Left lung (tissue), 10 donors: ENCODE results near the gene CENPT. TPM values are rescaled to one million over a fixed set of nuclear protein-coding genes. Genes with fewer than 3 reads are reported as not detected.

Source experiments
- ATAC-seq: fragments of 200-7000 bp; cut with Tn5 transposase; one replicate; pipeline ENCODE4 v1.9.1; 2020; ENCODE audit warnings: moderate library complexity
- DNase-seq, 4 donors: peaks; one replicate each; pipeline ENCODE4 v3.0.0-alpha.2; 2013 to 2020
- H3K27ac ChIP-seq, 2 donors: fragments of 200-600 bp; sonication (generic) in 1 of 2; one replicate each; pipeline versions ENCODE4 v1.5.0 to v1.8.0; 2020 to 2021
- H3K27me3 ChIP-seq, 2 donors: fragments of 200-600 bp; sonication (generic) in 1 of 2; one replicate each; pipeline versions ENCODE4 v1.5.0 to v1.8.0; 2020 to 2021
- H3K36me3 ChIP-seq, 2 donors: fragments of 200-600 bp; sonication (generic) in 1 of 2; one replicate each; pipeline versions ENCODE4 v1.5.0 to v1.8.0; 2020 to 2021
- H3K4me1 ChIP-seq, 2 donors: fragments of 200-600 bp; one replicate each; pipeline ENCODE4 v1.8.0; 2021
- H3K4me3 ChIP-seq, 2 donors: fragments of 200-600 bp; sonication (generic) in 1 of 2; one replicate each; pipeline versions ENCODE4 v1.5.0 to v1.8.0; 2020 to 2021; ENCODE audit warnings: mild to moderate bottlenecking in 1 of 2
- H3K9me3 ChIP-seq, 2 donors: fragments of 200-600 bp; sonication (generic) in 1 of 2; one replicate each; pipeline versions ENCODE4 v1.5.0 to v1.8.0; 2020 to 2021
- intact Hi-C, 2 donors: fragments of 100-400 bp; cut with DNase I; formaldehyde crosslinking; loops; one replicate each; pipeline versions ENCODE4 v1.11.2 to v1.14.2; 2022
- polyA plus RNA-seq, 6 donors: library from polyadenylated mRNA; unstranded; fragments of 120-200 nt; gene quantifications; one replicate each; pipeline ENCODE4 v1.2.1, GENCODE V29; 2013; ENCODE audit not compliant: insufficient read length in 6 of 6
- total RNA-seq, 2 donors: library from RNA; stranded (reverse); fragmentation: NEBNext Ultra II Directional; extraction: Animal tissue kit (Norgen Biotek cat#: 25700); gene quantifications; one replicate each; pipeline ENCODE4 v1.2.1, GENCODE V29; 2021
- TF ChIP-seq, protein P1 (sequence below), 2 donors: fragments of 200-600 bp; sonication (generic) in 1 of 2; IDR thresholded peaks; one replicate each; pipeline versions ENCODE4 v1.5.0 to v1.8.0; 2021; ENCODE audit warnings: antibody characterized with exemption in 2 of 2
- donor health status: DM: no; HTN: yes; CAD: no.
- donor health status: DM: no; HTN: no; CAD: no.

Gene CENPT
- total and polyA plus RNA-seq, 8 donors: 30.8 to 62.6 (median 50.5) TPM

DNA sequence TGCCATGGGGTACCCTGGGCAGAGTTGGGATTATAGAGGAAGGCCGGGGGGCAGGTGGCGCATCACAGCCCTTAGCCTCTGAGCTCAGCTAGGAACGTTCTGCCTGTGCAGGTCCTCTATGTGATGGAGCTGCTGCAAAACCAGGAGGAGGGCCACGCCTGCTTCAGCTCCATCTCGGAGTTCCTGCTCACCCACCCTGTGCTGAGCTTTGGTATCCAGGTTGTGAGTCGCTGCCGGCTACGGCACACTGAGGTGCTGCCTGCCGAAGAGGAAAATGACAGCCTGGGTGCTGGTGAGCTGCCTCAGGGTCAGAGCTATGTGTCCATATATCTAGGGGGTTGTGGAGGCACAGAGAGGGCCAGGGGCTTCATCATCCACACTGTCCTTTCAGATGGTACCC, 31.4 kb upstream of the CENPT start:
- DNase-seq: no peak
- intact Hi-C loops: no loop called here
- ATAC-seq: no peak
- H3K27me3 ChIP-seq: no peaks in the 10 kb centered on the region
- H3K36me3 ChIP-seq: peaks cover 0 to 80% of the 10 kb centered on the region in 2 donors
- H3K4me1 ChIP-seq: peaks cover 0 to 21% of the 10 kb centered on the region in 2 donors
- H3K27ac ChIP-seq: no peak overlapping the region
- no peaks in the 10 kb centered on the region for H3K9me3 ChIP-seq
- TF ChIP-seq, protein P1, sequence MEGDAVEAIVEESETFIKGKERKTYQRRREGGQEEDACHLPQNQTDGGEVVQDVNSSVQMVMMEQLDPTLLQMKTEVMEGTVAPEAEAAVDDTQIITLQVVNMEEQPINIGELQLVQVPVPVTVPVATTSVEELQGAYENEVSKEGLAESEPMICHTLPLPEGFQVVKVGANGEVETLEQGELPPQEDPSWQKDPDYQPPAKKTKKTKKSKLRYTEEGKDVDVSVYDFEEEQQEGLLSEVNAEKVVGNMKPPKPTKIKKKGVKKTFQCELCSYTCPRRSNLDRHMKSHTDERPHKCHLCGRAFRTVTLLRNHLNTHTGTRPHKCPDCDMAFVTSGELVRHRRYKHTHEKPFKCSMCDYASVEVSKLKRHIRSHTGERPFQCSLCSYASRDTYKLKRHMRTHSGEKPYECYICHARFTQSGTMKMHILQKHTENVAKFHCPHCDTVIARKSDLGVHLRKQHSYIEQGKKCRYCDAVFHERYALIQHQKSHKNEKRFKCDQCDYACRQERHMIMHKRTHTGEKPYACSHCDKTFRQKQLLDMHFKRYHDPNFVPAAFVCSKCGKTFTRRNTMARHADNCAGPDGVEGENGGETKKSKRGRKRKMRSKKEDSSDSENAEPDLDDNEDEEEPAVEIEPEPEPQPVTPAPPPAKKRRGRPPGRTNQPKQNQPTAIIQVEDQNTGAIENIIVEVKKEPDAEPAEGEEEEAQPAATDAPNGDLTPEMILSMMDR (IDR thresholded peaks at IDR 0.05): no peak
- H3K4me3 ChIP-seq: no peak overlapping the region

DNA sequence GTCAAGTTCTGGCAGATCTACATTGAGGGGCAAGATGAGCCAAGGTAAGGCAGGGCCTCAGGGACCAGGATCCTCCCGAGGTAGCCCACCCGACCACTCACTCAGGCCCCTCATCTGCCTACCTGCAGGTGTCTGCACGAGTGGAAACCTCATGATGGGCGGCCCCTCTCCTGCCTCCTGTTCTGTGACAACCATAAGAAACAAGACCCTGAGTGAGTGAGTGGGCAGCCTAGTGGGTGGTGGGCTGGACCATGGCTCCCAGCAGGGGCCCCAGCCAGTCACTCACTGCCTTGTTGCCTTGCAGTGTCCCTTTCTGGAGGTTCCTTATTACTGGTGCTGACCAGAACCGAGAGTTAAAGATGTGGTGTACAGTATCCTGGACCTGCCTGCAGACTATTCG, 30.7 kb upstream of the CENPT start:
- TF ChIP-seq, protein P1 (IDR thresholded peaks at IDR 0.05): no peak
- Histone ChIP-seq H3K27me3 (no peaks in the 10 kb centered on the region), H3K4me3 (no peak overlapping the region), H3K27ac (no peak overlapping the region), H3K9me3 (no peaks in the 10 kb centered on the region), H3K36me3 (peaks cover 0 to 74% of the 10 kb centered on the region in 2 donors), H3K4me1 (peaks cover 0 to 27% of the 10 kb centered on the region in 2 donors)
- ATAC-seq (no peak), DNase-seq (no peak)
- intact Hi-C loops: no loop called here

DNA sequence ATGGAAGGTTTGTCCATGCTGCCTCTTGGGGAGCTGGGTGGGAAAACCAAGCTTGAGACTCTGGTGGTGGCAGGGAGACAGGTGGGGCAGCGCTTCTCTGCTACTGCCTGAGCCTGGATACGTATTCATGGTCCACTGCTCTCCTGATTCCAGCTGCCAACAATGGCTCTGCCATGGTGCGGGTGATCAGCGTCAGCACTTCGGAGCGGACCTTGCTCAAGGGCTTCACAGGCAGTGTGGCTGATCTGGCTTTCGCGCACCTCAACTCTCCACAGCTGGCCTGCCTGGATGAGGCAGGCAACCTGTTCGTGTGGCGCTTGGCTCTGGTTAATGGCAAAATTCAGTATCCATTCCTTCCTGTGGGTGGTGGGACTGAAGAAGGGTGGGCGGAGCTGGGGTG, 29.6 kb upstream of the CENPT start:
- H3K4me1 ChIP-seq: peaks cover 0 to 34% of the 10 kb centered on the region in 2 donors
- H3K27me3 ChIP-seq: no peaks in the 10 kb centered on the region
- H3K27ac ChIP-seq: no peak overlapping the region
- intact Hi-C loops: no loop called here
- TF ChIP-seq, protein P1 (IDR thresholded peaks at IDR 0.05): no peak
- ATAC-seq (no peak), DNase-seq (no peak)
- H3K4me3 ChIP-seq: no peak overlapping the region
- H3K36me3 ChIP-seq: peaks cover 0 to 62% of the 10 kb centered on the region in 2 donors
- no peaks in the 10 kb centered on the region for H3K9me3 ChIP-seq

DNA sequence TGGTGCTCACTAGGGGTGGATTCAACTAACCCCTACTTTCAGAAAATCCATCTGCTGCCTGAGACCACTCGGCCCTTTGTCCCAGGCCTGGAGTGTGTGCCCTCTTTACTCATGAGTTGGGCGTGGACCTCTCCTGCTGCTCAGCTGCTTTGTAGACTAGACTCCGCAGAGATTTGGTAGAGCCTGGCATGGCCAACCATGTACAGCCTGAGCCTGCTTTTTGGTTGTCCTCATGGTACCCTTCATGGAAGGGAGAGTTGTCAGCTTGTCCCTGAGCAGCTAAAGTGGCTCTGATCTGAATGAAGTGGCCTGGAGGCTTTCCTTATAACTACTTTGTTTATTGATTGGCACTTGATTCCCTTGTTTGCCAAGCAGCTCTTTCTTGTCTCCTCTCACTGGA, 26.9 kb upstream of the CENPT start:
- Histone ChIP-seq H3K9me3 (no peaks in the 10 kb centered on the region), H3K27ac (no peak overlapping the region), H3K4me1 (peaks cover 0 to 39% of the 10 kb centered on the region in 2 donors), H3K27me3 (no peaks in the 10 kb centered on the region), H3K4me3 (peak overlapping the region; percentile 97 to 98), H3K36me3 (peaks cover 0 to 59% of the 10 kb centered on the region in 2 donors)
- TF ChIP-seq, protein P1 (IDR thresholded peaks at IDR 0.05): no peak
- intact Hi-C loops: no loop called here
- DNase-seq (peak in 1 of 4 donors; percentile 24), ATAC-seq (no peak)

DNA sequence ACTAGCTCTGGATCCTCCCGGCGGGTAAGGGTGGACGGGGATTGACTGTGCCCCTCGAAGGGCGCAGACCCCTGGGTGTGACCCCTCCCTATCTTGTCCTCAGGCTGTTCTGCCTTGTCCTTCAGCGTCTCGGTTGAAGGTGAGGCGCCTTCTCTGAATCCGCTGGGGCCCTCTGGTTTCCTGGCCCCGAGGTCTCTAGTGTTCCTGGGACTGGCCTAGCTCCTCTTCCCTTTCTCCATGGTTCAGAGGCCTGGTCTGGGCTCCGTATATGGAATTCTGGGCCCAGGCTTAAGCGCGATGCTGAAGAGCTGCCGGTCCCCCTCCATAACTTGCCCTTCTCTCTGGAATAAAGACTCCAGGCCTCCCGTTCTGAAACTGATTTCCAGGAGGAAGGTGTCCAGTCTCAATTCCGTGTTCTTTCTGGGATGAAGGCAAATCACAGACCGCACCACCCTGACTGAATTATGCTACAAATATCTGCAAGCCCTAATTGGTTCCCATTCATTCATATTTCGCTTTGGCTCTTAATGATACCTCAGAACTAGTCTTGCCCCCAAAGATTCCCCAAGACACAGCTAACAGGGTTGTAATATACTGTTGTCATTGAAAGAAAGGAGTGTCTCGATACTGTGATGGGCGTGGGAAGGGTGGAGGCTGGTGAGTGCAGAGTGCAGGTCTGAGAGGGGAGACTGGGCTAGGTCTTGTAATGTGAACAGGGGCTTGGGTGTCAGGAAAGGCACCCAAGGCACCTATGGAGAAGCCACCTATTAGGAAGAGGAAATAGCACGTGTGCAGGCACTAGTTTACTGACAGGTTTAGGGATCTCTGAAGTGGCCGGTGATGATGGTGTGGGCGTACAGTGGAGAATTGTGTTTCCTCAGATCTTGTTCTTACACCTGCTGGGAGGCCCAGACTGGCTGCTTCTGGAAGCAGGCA, 26.2 kb upstream of the CENPT start:
- intact Hi-C loops: no loop called here
- peak overlapping the region; percentile 97 to 98 for H3K4me3 ChIP-seq
- H3K4me1 ChIP-seq: peaks cover 0 to 39% of the 10 kb centered on the region in 2 donors
- H3K9me3 ChIP-seq: no peaks in the 10 kb centered on the region
- TF ChIP-seq, protein P1 (IDR thresholded peaks at IDR 0.05): no peak
- ATAC-seq (peak; percentile 27), DNase-seq (no peak)
- H3K36me3 ChIP-seq: peaks cover 0 to 59% of the 10 kb centered on the region in 2 donors
- no peaks in the 10 kb centered on the region for H3K27me3 ChIP-seq
- peak overlapping the region; percentile 70 to 86 for H3K27ac ChIP-seq
